SW 1271 (cell line): ENCODE results near the gene TEF.
"Not testable (repeated sequence)": the region's sequence is repeated elsewhere in the genome, so short reads cannot be mapped to it uniquely, and the experiment has no call there.

ENCODE experiments used
- DNase-seq, 2 experiments: peaks; one replicate each; lab custom pipeline; 2025; lab: John Stamatoyannopoulos, UW

The TEF gene

GRCh38 chr22:41425660-41426365 lies 44.1 kb downstream of the TEF start:
- DNase-seq = no peak

GRCh38 chr22:41429232-41429950 lies 47.6 kb downstream of the TEF start:
- no peak for DNase-seq

GRCh38 chr22:41429951-41430332 lies 48.2 kb downstream of the TEF start:
- DNase-seq = no peak

GRCh38 chr22:41431656-41432055 lies 49.9 kb downstream of the TEF start:
- DNase-seq = no peak

GRCh38 chr22:41433480-41433879 lies 51.7 kb downstream of the TEF start:
- DNase-seq = not testable (repeated sequence)

- DNase-seq = not testable (repeated sequence)
Measured at GRCh38 chr22:41434361-41435003, 52.7 kb downstream of the TEF start.

- DNase-seq = no peak
Measured at GRCh38 chr22:41435560-41435959, 53.8 kb downstream of the TEF start.

- DNase-seq = no peak
Measured at GRCh38 chr22:41436322-41437113, 54.8 kb downstream of the TEF start.

- no peak for DNase-seq
Measured at GRCh38 chr22:41437198-41437597, 55.5 kb downstream of the TEF start.

- not testable (repeated sequence) for DNase-seq
Measured at GRCh38 chr22:41440511-41440910, 58.8 kb downstream of the TEF start.

- no peak for DNase-seq
Measured at GRCh38 chr22:41442240-41442792, 60.6 kb downstream of the TEF start.

GRCh38 chr22:41444360-41445128 lies 62.8 kb downstream of the TEF start:
- DNase-seq = peak; percentile 87 to 94

- peak in 1 of 2 experiments; percentile 39 for DNase-seq
Measured at GRCh38 chr22:41445129-41446056, 63.7 kb downstream of the TEF start.

GRCh38 chr22:41446057-41446501 lies 64.3 kb downstream of the TEF start:
- no peak for DNase-seq

GRCh38 chr22:41446639-41447434 lies 65.1 kb downstream of the TEF start, which contains the start of gene TOB2:
TSS of gene TOB2 (minus strand) at chr22:41446801. CDS start at chr22:41437345, 9,456 bp downstream.
- DNase-seq = peak; percentile 72 to 88

GRCh38 chr22:41447435-41448188 lies 65.9 kb downstream of the TEF start:
- peak in 1 of 2 experiments; percentile 28 for DNase-seq

- DNase-seq = peak; percentile 95 to 98
Measured at GRCh38 chr22:41448189-41448808, 66.6 kb downstream of the TEF start.
